OCI-M1 (cell line): ENCODE data around the gene PLA2G4F.

Experiments used
- DNase-seq: peaks from one replicate; lab custom pipeline; 2025; lab: John Stamatoyannopoulos, UW

The PLA2G4F gene

DNA sequence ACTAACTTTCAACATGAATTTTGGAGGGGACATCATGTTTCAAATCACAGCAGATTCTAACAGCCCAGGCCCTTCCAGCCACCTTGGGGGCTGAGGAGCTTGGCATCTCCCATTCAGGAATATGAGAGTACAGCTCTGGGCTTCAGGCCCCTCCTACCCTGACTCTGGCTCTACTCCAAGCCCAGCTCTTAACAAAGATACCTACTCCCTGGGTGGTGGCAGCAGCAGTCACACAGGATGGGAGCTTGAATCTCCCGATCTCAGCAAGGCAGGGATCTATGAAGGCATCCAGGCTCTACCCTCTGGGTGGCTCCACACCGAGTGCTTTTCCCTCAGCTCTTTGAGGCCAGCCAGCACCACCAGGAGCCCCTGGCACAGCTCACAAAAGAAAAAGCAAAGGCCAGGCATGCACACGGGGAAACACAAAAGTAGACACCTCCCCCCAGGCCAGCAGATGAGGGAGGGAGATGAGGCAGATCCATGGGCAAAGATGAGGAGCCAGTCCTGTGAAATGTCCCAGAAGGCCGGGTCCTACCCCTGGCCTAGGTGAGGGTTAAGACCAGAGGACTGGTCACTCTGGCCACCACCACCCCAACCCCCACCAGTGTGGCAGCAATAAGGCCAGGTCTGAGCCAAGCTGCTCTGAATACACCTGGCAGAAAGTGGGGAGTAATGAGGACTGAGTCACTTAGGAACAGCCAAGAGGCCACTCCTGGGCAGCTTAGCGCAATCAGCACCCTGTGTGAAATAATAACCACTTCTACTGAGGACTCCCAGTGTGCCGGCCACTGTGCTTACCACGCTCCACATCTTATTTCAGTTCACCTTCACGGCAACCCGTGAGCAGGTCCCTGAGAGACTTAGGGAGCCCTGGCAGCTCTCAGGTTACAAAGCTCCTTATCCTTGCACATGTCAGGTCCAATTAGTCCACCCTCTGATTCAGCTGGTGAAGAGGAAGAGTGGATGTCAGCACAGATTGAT lies 24.3 kb downstream of the PLA2G4F start:
- DNase-seq, result no peak

DNA sequence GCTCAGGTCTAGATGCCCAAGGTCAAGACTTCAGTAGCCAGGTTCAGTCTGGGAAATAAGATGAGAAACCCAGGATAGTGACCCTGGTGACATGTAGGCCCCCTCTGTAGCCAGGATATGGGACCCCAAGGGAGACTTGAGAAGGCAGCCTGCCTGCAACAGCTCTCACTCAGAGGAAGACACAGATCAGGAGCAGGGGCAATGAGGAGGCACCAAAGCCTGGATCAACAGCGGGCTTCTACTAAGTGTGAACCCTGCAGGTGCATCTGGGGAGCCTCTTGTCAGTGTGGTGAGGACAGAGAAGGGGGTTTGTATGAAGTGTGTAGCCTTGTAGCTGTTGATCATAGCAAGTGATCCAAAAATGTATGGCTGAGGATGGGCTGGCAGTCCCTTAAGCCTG lies 25.4 kb downstream of the PLA2G4F start:
- DNase-seq, result no peak

DNA sequence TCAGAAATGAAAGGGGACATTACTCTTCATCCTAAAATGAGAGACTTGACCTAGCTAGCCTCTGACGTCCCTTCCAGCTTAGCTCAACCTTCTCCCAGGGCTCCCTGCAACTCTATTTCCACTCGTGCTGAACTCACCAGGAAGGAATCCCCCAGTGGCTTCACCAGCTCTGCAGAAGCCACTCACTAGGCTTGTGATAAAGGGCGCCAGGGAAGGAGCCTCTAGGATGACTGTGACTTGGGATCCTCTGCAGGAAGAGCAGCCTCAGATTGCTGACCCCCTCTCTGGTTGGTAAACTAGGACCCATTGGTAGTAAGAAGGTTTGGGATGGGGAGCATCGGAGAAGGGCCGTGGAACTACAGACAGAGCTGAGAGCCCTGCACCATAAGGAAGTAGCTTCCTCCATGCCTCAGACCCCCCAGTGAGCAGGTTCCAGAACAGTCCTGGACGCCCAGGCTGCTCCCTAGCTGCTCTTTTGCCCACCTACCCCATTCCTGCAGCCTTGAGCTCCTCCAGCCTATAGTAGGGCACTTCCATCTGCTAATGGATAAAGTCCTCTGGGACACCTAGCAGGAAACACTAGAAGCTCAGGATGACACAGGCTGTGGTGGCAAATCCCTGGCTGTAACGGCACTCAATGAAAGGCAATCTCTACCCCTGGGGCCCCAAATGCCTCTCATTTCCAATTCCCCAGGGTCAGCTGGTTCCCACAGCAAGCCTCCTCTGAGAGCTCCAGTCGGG lies 26.0 kb downstream of the PLA2G4F start:
- no peak for DNase-seq

DNA sequence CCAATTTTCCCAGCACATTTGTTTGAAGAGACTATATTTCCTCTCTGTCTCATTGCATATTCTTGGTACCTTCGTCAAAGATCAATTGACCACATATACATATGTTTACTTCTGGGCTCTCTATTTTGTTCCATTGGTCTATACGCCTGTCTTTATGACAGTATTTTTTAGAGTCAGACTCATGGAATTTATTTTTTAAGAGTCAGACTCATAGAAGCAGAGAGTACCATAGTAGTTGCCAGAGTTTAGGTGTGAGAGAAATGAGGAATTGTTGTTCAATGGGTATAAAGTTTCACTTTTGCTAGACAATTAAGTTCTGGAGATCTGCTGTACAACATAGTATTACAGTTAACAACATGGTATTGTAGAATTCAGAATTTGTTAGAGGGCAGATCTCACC lies 27.1 kb downstream of the PLA2G4F start:
- no peak for DNase-seq

DNA sequence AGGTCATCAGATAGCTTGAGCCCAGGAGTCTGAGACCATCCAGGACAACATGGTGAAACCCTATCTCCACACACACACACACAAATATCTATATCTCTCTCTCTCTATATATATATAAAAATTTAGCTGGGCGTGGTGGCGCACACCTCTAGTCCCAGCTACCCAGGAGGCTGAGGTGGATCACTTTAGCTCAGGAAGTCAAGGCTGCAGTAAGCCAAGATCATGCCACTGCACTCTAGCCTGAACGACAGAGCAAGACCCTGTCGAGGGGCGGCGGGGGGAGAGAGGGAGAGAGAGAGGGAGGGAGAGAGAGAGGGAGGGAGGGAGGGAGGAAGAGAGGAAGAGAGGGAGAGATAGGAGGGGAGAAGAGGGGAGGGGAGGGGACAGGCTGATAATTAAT lies 28.0 kb downstream of the PLA2G4F start:
- no peak for DNase-seq

DNA sequence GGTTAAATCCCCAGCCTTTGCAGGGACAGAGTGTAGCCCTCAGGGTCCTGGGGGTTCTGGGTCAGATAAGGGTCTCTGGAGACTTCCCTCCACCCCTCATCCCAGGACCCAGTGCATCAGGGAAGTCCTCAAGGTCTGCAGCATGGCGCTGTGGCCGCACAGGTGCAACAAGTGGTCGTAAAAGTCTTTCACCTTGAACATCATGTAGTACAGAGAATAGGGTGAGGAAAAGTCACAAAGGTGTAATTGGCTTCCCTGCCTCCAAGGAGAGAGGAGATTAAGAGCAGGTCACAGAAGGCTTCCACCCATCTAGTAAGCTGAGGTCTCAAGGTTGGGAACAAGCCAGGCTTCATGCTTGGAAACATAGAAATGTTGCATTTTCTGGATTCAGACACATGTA lies 32.9 kb downstream of the PLA2G4F start:
- DNase-seq, result no peak

DNA sequence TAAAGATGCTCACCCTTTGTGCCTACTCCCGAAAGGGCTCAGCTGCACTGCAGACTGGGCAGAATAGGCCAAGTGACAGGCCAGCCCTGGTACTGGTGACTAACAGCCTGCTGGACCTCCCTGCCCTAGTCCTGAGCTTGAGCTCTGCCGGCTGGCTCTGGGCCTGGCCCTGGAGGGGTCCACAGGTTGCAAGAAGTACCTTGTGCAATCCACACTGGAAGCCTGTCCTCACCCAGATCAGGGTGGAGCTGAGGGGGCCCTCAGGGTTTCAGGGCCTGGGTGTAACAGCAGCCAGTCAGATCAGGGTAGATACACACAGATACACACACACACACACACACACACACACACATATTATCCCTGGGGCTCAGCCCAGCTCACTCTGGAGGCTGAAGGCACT lies 34.8 kb downstream of the PLA2G4F start:
- DNase-seq, result no peak

DNA sequence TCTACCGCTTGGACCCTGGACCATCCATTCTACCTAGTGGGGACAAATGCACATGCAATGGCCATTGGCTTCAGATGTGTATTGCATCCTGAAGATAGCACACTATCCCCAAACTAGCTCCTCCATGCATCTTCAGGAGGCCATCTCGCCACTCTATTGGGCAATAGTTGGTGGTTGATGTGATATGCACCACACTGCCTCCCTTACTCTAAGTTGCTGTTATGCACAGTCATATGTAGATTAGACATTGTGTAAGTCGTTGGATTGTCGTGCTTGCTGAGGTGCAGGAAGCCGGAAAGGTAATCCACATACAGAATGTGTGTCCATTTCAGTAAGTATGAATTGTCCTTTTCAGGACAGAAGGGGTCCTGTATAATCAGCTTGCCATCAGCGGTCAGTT lies 35.4 kb downstream of the PLA2G4F start:
- peak; percentile 62 for DNase-seq

DNA sequence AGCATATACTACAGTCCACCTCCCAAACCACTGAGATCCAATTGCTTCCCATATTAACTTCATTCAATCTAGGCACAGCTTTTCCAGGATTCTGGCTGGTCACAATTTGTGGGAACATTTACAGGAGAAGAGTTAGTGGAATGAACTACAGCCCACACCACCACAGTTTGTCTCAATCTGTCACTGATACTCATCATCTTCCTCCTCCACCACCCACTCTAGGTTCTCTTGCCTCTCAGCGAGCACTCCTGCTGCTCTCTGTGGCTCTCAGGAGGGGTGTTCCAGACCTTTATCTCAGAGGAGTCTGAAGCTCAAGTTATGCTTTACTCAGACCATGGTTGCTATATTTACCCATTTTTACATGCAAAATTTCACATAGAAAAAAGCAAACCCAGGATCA lies 36.2 kb downstream of the PLA2G4F start:
- no peak for DNase-seq

DNA sequence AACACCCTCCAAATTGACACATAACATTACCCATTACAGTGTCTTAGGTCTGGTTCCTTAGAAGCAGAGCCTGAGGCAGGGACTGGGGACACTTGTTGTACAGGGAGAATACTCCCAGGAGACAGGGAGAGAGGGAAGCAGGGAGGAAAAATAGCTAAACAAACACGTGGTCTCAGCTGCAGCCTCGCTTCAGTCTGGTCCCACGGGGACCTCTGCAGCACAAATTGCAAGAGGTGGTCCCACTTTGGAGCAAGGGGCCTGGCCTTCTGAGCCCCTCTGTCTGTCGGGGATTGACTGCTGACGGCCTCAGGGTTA lies 37.0 kb downstream of the PLA2G4F start:
- no peak for DNase-seq

DNA sequence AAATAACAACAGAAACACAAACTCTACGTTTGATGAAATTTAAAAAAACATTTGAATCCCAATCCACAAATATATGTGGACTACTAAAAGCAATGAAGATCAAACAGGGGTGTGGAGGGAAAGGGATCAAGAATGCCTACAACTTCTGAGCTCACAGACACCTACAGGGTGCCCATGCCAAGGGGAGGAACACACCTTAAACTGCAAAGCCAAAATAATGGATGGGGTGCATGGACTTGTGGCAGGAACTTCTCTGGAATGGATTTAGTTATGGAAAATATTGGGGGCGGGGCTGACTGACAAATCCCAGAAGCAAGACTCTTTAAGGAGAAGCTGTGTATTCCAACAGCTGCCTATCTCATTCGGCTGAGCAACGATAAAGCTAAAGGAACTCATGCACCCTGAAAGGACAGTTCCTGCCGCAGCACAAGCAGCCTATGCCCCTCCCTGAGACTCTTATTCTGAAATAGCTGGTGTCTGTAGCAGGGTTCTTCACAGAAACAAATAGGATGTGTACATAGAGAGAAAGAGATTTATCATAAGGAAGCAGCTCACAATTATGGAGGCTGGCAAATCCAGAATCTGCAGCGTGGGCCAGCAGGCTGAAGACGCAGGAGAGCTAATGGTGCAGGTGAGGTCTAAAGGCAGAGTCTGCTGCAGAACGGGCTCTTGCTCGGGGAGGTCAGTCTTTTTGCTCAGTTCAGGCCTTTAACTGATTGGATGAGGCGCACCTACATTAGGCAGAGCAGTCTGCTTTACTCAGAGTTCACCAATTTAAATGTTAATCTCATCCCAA lies 37.6 kb downstream of the PLA2G4F start:
- DNase-seq, result peak; percentile 65

DNA sequence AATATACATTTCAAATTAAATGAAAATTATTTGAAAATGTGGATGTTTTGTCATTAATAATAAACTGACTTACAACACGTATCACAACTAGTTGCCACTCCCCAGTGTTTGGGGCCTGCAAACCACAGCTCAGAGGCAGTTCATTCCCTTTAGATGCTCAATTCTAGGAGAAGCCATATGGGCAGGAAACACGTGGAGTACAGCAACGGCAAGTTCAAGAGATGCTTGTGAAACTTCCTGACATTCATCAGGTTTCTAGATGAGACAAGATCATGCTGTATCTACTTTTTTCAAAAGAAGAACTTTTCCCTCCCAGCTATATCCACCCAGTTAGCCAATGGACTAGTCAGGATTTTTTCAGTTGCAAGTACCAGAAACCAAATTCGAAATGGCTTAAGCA lies 44.5 kb downstream of the PLA2G4F start:
- no peak for DNase-seq

DNA sequence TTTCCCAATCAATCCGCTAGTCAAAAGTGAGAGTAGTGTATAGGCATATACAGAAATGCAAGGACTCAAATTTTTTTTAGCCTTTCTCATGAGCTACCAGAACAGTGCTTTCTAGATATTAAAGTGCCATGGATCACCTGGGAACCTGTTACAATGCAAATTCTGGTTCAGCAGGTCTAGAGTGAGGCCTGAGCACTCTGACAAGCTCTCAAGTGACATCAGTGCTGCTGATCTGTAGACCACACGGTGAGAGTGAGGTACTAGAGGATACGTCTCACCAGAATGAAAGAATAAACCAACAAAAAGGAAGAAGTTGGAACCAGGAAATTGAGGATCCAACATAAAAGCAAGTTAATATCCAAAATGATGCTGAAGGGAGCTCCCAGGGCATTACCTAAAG lies 46.1 kb downstream of the PLA2G4F start:
- DNase-seq, result no peak

DNA sequence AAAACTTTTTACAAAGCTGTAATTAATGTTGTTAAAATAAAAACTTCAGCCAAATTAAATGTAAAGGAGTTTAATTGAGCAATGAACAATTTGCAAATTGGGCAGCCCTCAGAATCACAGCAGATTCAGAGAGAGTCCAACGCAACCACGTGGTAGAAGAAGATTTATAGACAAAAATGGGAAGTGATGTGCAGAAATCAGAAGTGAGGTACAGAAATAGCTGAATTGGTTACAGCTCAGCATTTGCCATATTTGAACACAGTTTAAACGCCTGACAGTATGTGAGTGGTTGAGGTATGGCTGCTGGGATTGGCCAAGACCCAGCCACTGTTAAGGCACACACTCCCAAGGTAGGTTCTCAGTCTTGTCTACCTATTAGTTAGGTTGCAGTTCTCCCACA lies 47.6 kb downstream of the PLA2G4F start:
- peak; percentile 12 for DNase-seq

DNA sequence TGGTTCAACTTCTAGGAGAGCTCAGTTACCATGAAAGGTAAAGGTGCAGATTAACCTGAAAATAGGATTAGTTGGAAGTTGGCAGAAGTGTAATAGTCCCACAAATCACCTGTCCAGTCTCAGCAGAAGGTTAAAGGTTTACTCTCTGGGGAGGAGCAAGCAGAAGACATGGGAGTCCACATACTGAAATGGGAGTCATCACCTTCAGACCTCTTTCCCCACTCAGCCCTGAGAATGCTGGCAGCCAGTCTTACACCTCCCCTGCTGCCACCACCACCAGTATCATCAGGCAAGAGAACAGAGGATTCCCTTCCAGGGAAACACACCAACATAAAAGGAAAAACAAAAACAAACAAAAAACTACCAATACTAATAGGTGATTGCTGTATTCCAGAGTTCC lies 48.2 kb downstream of the PLA2G4F start:
- no peak for DNase-seq

DNA sequence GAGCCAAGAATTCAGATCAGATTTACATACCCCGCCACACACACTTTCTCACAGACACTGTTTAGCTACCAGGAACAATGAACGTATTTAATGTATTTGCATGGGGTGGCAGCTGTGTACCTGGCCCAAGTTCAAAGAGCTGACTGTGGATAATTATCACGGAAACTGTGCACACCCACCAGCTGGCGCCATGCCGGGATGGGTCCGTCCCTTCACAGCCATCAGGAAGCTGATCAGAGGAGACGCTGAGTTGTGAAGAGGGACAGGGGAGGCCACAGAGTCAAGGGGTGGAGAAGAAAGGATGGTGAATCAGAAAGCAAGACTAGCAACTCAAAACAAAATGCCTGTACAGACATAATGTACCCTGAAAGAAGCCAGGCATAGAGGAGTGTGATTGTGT lies 49.0 kb downstream of the PLA2G4F start:
- DNase-seq, result no peak

DNA sequence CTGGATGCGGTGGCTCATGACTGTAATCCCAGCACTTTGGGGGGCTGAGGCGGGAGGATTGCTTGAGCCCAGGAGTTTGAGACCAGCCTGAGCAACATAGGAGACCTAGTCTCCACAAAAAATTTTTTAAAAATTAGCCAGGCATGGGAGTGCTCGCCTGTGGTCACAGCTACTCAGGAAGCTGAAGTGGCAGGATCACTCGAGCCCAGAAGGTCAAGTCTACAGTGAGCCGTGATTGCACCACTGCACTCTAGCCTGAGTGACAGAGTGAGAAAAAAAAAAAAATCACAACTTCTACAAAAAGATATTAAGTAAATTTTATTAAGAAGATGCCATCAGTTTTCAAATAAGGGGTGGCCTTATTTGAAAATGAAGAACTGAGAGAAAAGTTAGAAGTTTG lies 50.1 kb downstream of the PLA2G4F start:
- no peak for DNase-seq

DNA sequence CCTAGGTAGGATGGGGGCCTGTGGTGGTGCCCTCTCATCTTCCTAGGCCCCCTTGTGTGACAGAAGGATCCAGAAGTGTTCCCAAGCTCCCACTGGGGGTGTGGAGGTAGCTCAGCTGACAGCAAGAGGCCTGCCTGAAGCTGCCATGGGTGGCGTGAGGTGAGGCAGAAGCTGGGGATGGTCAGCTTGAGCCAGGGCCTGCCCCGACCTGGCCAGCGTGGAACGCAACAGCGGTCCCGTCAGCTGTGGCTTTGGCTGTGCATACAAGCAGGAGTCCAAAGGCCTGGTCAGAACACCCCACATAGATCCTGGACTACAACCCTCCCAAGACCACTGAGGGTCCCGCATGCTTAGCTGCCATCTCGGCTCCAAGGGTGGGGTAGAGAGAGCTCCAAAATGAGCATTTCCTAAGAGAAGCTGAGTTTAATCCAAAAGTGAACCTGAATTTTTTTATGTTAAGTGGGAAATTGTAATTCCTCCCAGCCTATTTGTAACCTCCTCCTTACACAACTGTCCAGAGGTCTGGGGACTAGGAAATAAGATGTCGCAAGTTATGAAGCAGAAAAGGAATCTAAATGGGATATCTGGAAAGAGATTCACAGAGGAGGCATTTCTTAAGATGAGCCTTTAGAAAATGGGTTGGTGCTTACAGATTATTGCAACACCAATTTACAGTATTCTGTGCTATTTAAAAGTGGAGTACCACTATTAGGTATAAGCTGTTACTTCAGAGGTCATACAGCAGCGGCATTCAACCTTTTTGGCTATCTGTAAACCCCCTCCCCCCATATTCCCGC lies 52.1 kb downstream of the PLA2G4F start:
- no peak for DNase-seq

DNA sequence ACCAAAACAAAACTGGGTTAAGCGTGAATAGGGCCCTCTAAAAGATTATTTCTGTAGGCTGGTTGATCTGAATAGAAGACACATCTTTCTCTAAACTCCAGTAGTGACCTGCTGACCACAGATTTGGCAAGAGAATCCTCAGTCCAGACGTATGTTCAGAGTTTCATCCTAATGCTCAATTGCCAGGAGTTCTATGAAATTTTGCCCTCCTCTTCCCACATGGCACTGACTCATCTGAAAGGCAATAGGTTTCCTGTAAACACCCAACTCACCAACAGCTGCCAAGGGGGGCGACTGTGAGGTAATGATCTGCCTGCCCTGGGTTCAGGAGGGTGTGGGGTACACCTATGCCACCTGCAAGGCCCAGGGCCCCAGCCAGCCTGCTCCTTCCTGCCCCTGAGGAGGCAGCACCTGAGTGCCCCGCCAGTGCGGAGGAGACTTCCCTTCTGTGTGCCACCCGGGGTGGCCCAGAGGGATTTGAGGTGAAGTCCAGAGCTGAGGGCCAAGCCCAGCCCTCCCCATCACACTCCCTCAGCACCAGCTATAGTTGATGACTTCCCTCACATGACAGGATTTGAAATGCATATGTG lies 53.7 kb downstream of the PLA2G4F start:
- no peak for DNase-seq

DNA sequence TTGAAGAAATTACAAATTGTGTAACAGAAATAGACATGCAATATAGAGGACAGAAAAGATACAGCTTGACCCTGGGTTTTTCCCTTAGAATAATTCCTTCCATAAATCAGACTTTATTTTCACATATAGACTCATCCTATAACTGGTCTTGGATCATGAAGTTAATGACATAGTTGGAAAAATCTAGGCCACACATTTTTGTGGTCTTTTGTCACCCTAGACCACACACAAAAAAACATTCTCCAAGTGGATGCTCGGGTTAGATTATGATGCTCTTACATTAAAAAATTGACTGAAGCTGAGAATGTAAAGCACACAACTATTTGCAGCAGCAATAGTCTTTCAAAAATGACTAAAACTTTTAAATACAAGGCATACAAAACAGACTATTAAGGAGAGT lies 54.6 kb downstream of the PLA2G4F start:
- DNase-seq, result no peak

DNA sequence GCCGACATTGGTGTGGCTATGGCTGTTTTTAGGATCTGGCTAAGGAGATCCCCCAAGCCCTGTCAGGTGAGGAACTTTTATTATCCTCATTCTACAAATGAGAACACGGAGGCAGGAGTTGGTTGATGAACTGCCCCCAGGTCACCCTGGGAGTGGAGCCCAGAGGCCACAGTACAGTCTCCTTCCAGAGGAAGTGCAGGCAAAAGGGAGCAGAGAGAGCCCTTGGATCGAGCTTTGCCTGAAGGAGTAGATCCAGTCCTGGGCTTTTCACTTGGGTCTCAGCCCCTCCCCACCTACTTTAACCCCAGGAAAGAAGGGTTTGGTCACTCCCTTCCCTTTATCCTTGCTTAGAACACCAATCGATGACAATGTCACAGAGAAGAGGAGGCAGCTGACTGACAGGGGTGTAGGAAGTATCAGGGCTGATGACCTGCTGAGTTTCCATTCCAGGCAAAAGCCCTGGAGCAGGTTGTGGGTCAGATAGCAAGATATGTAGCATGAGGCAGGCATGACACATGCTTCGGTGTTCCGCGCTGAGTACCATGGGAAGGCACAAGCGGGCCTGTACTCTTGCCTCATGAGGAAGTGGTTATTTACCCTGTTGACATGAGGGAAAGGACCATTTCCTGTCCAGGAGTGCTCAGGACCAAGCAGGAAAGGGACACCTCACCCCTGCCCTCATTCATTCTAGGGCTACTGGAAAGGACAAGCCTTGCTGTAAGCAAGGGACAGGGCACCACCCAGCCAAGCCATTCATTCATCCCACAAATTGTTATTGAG lies 56.2 kb downstream of the PLA2G4F start:
- DNase-seq, result no peak
